OCI-LY7 (cell line): ENCODE measurements around the gene NRF1.

Experiments used
- EZH2phosphoT487 ChIP-seq: fragments of 200-600 bp; sonication (generic); IDR thresholded peaks from 2 replicates; pipeline ENCODE4 v1.6.1; 2018; ENCODE audit warnings: low read depth, borderline replicate concordance, mild to moderate bottlenecking, mixed run types, antibody characterized with exemption, low read length, moderate library complexity, mixed read lengths
- TF ChIP-seq, protein P1 (sequence below): fragments of 200-600 bp; sonication (generic); conservative IDR thresholded peaks from 2 replicates; pipeline ENCODE4 v1.5.1; 2014; ENCODE audit warnings: mild to moderate bottlenecking, antibody characterized with exemption, low read length, moderate library complexity, mixed read lengths

GRCh38 chr7:129784783-129785684 is 173.5 kb downstream of the NRF1 start:
- TF ChIP-seq, protein P1, sequence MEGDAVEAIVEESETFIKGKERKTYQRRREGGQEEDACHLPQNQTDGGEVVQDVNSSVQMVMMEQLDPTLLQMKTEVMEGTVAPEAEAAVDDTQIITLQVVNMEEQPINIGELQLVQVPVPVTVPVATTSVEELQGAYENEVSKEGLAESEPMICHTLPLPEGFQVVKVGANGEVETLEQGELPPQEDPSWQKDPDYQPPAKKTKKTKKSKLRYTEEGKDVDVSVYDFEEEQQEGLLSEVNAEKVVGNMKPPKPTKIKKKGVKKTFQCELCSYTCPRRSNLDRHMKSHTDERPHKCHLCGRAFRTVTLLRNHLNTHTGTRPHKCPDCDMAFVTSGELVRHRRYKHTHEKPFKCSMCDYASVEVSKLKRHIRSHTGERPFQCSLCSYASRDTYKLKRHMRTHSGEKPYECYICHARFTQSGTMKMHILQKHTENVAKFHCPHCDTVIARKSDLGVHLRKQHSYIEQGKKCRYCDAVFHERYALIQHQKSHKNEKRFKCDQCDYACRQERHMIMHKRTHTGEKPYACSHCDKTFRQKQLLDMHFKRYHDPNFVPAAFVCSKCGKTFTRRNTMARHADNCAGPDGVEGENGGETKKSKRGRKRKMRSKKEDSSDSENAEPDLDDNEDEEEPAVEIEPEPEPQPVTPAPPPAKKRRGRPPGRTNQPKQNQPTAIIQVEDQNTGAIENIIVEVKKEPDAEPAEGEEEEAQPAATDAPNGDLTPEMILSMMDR = no peak
- no peak for TF ChIP-seq EZH2phosphoT487
